Activated T-cell treated with anti-CD3 and anti-CD28 coated beads, Interleukin-2, amount 50 U/mL, for 4 hours (primary cell): ENCODE results near the gene MCRIP2. TPM values are rescaled to one million over a fixed set of nuclear protein-coding genes. Genes with fewer than 3 reads are reported as not detected.

ENCODE experiments used
- ATAC-seq, 2 donors: fragments of 200-7000 bp; cut with Tn5 transposase; one replicate each; pipeline ENCODE4 v1.10.0; 2021
- DNase-seq: peaks from one replicate; pipeline ENCODE4 v3.0.0-alpha.2; 2020
- H3K27me3 Mint-ChIP-seq: one replicate; pipeline ENCODE4 v1.8.0; 2021; ENCODE audit warnings: low read depth, mixed read lengths
- H3K36me3 Mint-ChIP-seq: one replicate; pipeline ENCODE4 v1.8.0; 2022; ENCODE audit warnings: mixed read lengths; ENCODE audit not compliant: insufficient read depth
- H3K4me1 Mint-ChIP-seq: one replicate; pipeline ENCODE4 v1.8.0; 2021; ENCODE audit warnings: low read depth, mixed read lengths
- H3K4me3 Mint-ChIP-seq: one replicate; pipeline ENCODE4 v1.8.0; 2021; ENCODE audit warnings: mild to moderate bottlenecking, moderate library complexity, mixed read lengths
- H3K9me3 Mint-ChIP-seq: one replicate; pipeline ENCODE4 v1.8.0; 2021; ENCODE audit warnings: mixed read lengths
- total RNA-seq, 3 donors: library from RNA; stranded (reverse); gene quantifications; one replicate each; pipeline ENCODE4 v1.2.1, GENCODE V29; 2021

MCRIP2 gene
- total RNA-seq, 3 donors from 2014 or later, result 83.1 to 104 (median 88.2) TPM

GRCh38 chr16:625117-625976, 16.3 kb upstream of the MCRIP2 start:
- Mint-ChIP-seq H3K27me3 (no peaks in the 10 kb centered on the region), H3K36me3 (no peaks in the 10 kb centered on the region), H3K4me3 (no peak overlapping the region), H3K4me1 (no peaks in the 10 kb centered on the region), H3K9me3 (no peaks in the 10 kb centered on the region)
- DNase-seq (no peak), ATAC-seq (no peak)

- H3K9me3 Mint-ChIP-seq, result no peaks in the 10 kb centered on the region
- no peak overlapping the region for H3K4me3 Mint-ChIP-seq
- DNase-seq, result no peak
- no peaks in the 10 kb centered on the region for H3K27me3 Mint-ChIP-seq
- ATAC-seq, result no peak
- no peaks in the 10 kb centered on the region for H3K4me1 Mint-ChIP-seq
- H3K36me3 Mint-ChIP-seq, result no peaks in the 10 kb centered on the region
Measured at GRCh38 chr16:625977-626765, 15.5 kb upstream of the MCRIP2 start.

GRCh38 chr16:626787-627453, 14.7 kb upstream of the MCRIP2 start:
- Mint-ChIP-seq H3K36me3 (no peaks in the 10 kb centered on the region), H3K9me3 (no peaks in the 10 kb centered on the region), H3K27me3 (no peaks in the 10 kb centered on the region), H3K4me1 (no peaks in the 10 kb centered on the region), H3K4me3 (no peak overlapping the region)
- ATAC-seq, result peak in 1 of 2 donors; percentile 19
- DNase-seq, result no peak

GRCh38 chr16:627454-628239, 14.0 kb upstream of the MCRIP2 start:
- H3K9me3 Mint-ChIP-seq, result no peaks in the 10 kb centered on the region
- H3K27me3 Mint-ChIP-seq, result no peaks in the 10 kb centered on the region
- DNase-seq (no peak), ATAC-seq (no peak)
- H3K4me3 Mint-ChIP-seq, result no peak overlapping the region
- H3K36me3 Mint-ChIP-seq, result no peaks in the 10 kb centered on the region
- no peaks in the 10 kb centered on the region for H3K4me1 Mint-ChIP-seq

- Mint-ChIP-seq H3K36me3 (no peaks in the 10 kb centered on the region), H3K27me3 (no peaks in the 10 kb centered on the region), H3K4me3 (no peak overlapping the region), H3K4me1 (no peaks in the 10 kb centered on the region), H3K9me3 (no peaks in the 10 kb centered on the region)
- no peak for ATAC-seq
- DNase-seq, result no peak
Measured at GRCh38 chr16:628321-629061, 13.1 kb upstream of the MCRIP2 start.

GRCh38 chr16:629185-629832, 12.3 kb upstream of the MCRIP2 start:
- H3K36me3 Mint-ChIP-seq, result no peaks in the 10 kb centered on the region
- H3K4me3 Mint-ChIP-seq, result no peak overlapping the region
- ATAC-seq, result no peak
- no peaks in the 10 kb centered on the region for H3K4me1 Mint-ChIP-seq
- DNase-seq, result no peak
- no peaks in the 10 kb centered on the region for H3K9me3 Mint-ChIP-seq
- no peaks in the 10 kb centered on the region for H3K27me3 Mint-ChIP-seq

- Mint-ChIP-seq H3K9me3 (no peaks in the 10 kb centered on the region), H3K36me3 (no peaks in the 10 kb centered on the region), H3K4me3 (no peak overlapping the region), H3K4me1 (peaks cover 1% of the 10 kb centered on the region), H3K27me3 (no peaks in the 10 kb centered on the region)
- no peak for ATAC-seq
- DNase-seq, result no peak
Measured at GRCh38 chr16:629833-630248, 11.8 kb upstream of the MCRIP2 start.

GRCh38 chr16:630249-630814, 11.3 kb upstream of the MCRIP2 start:
- Mint-ChIP-seq H3K9me3 (no peaks in the 10 kb centered on the region), H3K36me3 (no peaks in the 10 kb centered on the region), H3K4me3 (no peak overlapping the region), H3K4me1 (peaks cover 2% of the 10 kb centered on the region), H3K27me3 (no peaks in the 10 kb centered on the region)
- DNase-seq (no peak), ATAC-seq (no peak)

- H3K36me3 Mint-ChIP-seq, result no peaks in the 10 kb centered on the region
- ATAC-seq (no peak), DNase-seq (no peak)
- no peak within 1 kb of the TSS for H3K4me3 Mint-ChIP-seq
- H3K9me3 Mint-ChIP-seq, result no peaks in the 10 kb centered on the region
- peaks cover 2% of the 10 kb centered on the region for H3K4me1 Mint-ChIP-seq
- H3K27me3 Mint-ChIP-seq, result no peaks in the 10 kb centered on the region
Measured at GRCh38 chr16:630815-631405, 10.7 kb upstream of the MCRIP2 start, which contains the start of gene WFIKKN1. Gene WFIKKN1, plus strand, starts transcription at chr16:630985. Its CDS starts 269 bp downstream, at chr16:631254.

GRCh38 chr16:631808-632358, 9.7 kb upstream of the MCRIP2 start:
- no peaks in the 10 kb centered on the region for H3K9me3 Mint-ChIP-seq
- H3K4me3 Mint-ChIP-seq, result no peak overlapping the region
- peaks cover 3% of the 10 kb centered on the region for H3K27me3 Mint-ChIP-seq
- ATAC-seq, result no peak
- no peak for DNase-seq
- H3K36me3 Mint-ChIP-seq, result no peaks in the 10 kb centered on the region
- H3K4me1 Mint-ChIP-seq, result peaks cover 2% of the 10 kb centered on the region

- peaks cover 2% of the 10 kb centered on the region for H3K4me1 Mint-ChIP-seq
- no peak overlapping the region for H3K4me3 Mint-ChIP-seq
- no peaks in the 10 kb centered on the region for H3K36me3 Mint-ChIP-seq
- ATAC-seq, result no peak
- H3K27me3 Mint-ChIP-seq, result peaks cover 3% of the 10 kb centered on the region
- H3K9me3 Mint-ChIP-seq, result no peaks in the 10 kb centered on the region
- no peak for DNase-seq
Measured at GRCh38 chr16:632486-633335, 8.9 kb upstream of the MCRIP2 start.
